K562 (cell line): ENCODE results near the gene GJB6. TPM values are rescaled to one million over a fixed set of nuclear protein-coding genes. Genes with fewer than 3 reads are reported as not detected.

Experiments
- ATAC-seq: fragments of 200-7000 bp; cut with Tn5 transposase; 3 replicates; pipeline ENCODE4 v1.9.1; 2020; ENCODE audit warnings: moderate library complexity
- BruUV-seq: library from RNA; stranded (reverse); fragments of 400-500 nt; replicated peaks from 2 replicates; lab custom pipeline; 2021; lab: Mats Ljungman, UMichigan
- CTCF ChIA-PET: fragments of 300-600 bp; formaldehyde crosslinking; extraction: SDS; loops from one replicate; lab custom pipeline; 2021; ENCODE audit warnings: low intra/inter-chr PET ratio; lab: Yijun Ruan, JAX
- POLR2A ChIA-PET: fragments of 300-600, 350-650 bp; sonication (Branson Sonifier 250); formaldehyde crosslinking; extraction: SDS; loops from one replicate; lab custom pipeline; 2021; ENCODE audit warnings: antibody characterized with exemption, inconsistent platforms; lab: Yijun Ruan, JAX
- DNase-seq, 4 experiments: peaks; one replicate each; pipeline versions ENCODE4 v3.0.0 to v3.0.0-alpha.2; 2011 to 2018; ENCODE audit warnings: low spot score in 3 of 4, mixed read lengths in 3 of 4; ENCODE audit errors: extremely low read depth in 1 of 4
- FAIRE-seq: peaks from 2 replicates; lab custom pipeline; 2011; peaks lifted over from hg19 to GRCh38; lab: Jason Lieb, UNC
- H2AFZ ChIP-seq: 2 replicates; pipeline ENCODE4 v1.6.0; 2011; ENCODE audit warnings: low read depth, low read length, control low read depth, inconsistent platforms
- H3K27ac ChIP-seq: fragments of 200-600 bp; 3 replicates; pipeline ENCODE4 v1.8.0; 2011; ENCODE audit warnings: low read depth, mild to moderate bottlenecking, control low read depth, inconsistent platforms, low read length, moderate library complexity, mixed read lengths; ENCODE audit errors: extremely low read depth
- H3K27me3 ChIP-seq, 2 experiments: fragments of 300-600 bp in 1 of 2; 2 replicates in 1 of 2; 3 replicates in 1 of 2; pipeline versions ENCODE4 v1.6.0 to v1.8.0; 2011; ENCODE audit warnings: inconsistent platforms in 2 of 2, low read length in 2 of 2, mild to moderate bottlenecking in 1 of 2, mixed read lengths in 1 of 2, moderate library complexity in 1 of 2; ENCODE audit not compliant: control insufficient read depth in 2 of 2, insufficient read depth in 2 of 2
- H3K36me3 ChIP-seq: fragments of 300-600 bp; 3 replicates; pipeline ENCODE4 v1.8.0; 2011; ENCODE audit warnings: mild to moderate bottlenecking, low read length, inconsistent platforms; ENCODE audit not compliant: control insufficient read depth, insufficient read depth
- H3K4me1 ChIP-seq, 2 experiments: fragments of 200-600 bp in 1 of 2; replicated peaks in 1 of 2; 2 replicates in 1 of 2; 3 replicates in 1 of 2; pipeline versions ENCODE4 v1.5.1 to v1.8.0; 2011; ENCODE audit warnings: inconsistent platforms in 2 of 2, low read length in 2 of 2, mild to moderate bottlenecking in 1 of 2, mixed read lengths in 1 of 2, moderate library complexity in 1 of 2; ENCODE audit not compliant: control insufficient read depth in 2 of 2, insufficient read depth in 2 of 2
- H3K4me2 ChIP-seq: 2 replicates; pipeline ENCODE4 v1.6.1; 2011; ENCODE audit warnings: low read length, control low read depth, inconsistent platforms, mixed read lengths; ENCODE audit not compliant: insufficient read depth
- H3K4me3 ChIP-seq: fragments of 200-600 bp; sonication (generic), shearing (Covaris generic); 2 replicates; pipeline ENCODE4 v1.5.1; 2016; ENCODE audit warnings: control low read depth, inconsistent platforms
- H3K79me2 ChIP-seq: fragments of 200-600 bp; 3 replicates; pipeline ENCODE4 v1.8.0; 2011; ENCODE audit warnings: low read length, inconsistent platforms; ENCODE audit not compliant: control insufficient read depth, insufficient read depth
- H3K9ac ChIP-seq, 2 experiments: 2 replicates each; pipeline versions ENCODE4 v1.6.0 to v1.6.1; 2011; ENCODE audit warnings: low read depth in 2 of 2, low read length in 2 of 2, control low read depth in 1 of 2, inconsistent platforms in 1 of 2, mild to moderate bottlenecking in 1 of 2, mixed read lengths in 1 of 2; ENCODE audit not compliant: insufficient read depth in 1 of 2
- H3K9me1 ChIP-seq: one replicate; pipeline ENCODE4 v1.6.0; 2011; ENCODE audit warnings: inconsistent platforms, mild to moderate bottlenecking, low read length, moderate library complexity; ENCODE audit not compliant: control insufficient read depth, insufficient read depth
- H3K9me3 ChIP-seq: replicated peaks from 2 replicates; pipeline ENCODE4 v1.5.1; 2011; ENCODE audit warnings: low read depth, low read length, inconsistent platforms; ENCODE audit not compliant: control insufficient read depth, insufficient read depth
- H4K20me1 ChIP-seq: replicated peaks from 2 replicates; pipeline ENCODE4 v1.6.1; 2011; ENCODE audit warnings: low read length, inconsistent platforms, mixed read lengths; ENCODE audit not compliant: control insufficient read depth, insufficient read depth
- HINFP ChIP-seq: fragments of 450-650 bp; conservative IDR thresholded peaks from 2 replicates; pipeline ENCODE4 v1.6.1; 2016; ENCODE audit warnings: missing genetic modification characterization, low read depth, mild to moderate bottlenecking, control low read depth, missing compliant biosample characterization
- KLF6 ChIP-seq: fragments of 250-450 bp; sonication (Bioruptor Pico); IDR thresholded peaks from 2 replicates; pipeline ENCODE4 v1.4.0; 2020; ENCODE audit warnings: mild to moderate bottlenecking, moderate library complexity, borderline replicate concordance
- PKNOX1 ChIP-seq: fragments of 450-650 bp; IDR thresholded peaks from 2 replicates; pipeline ENCODE4 v1.6.1; 2016
- POLR3G ChIP-seq: IDR thresholded peaks from 2 replicates; pipeline ENCODE4 v1.6.1; 2011; ENCODE audit not compliant: insufficient read length, insufficient replicate concordance; ENCODE audit errors: extremely low read depth
- SREBF2 ChIP-seq: sonication (generic); formaldehyde crosslinking; IDR thresholded peaks from 2 replicates; pipeline ENCODE4 v1.4.0; 2020; ENCODE audit warnings: mild to moderate bottlenecking, missing genetic modification reagents
- WGBS: fragments of 100-300 bp; shearing (Covaris generic); methylation state at CpG from one replicate; pipeline ENCODE4 v1.1.6; 2016; ENCODE audit warnings: low coverage, mixed read lengths; ENCODE audit not compliant: insufficient coverage; ENCODE audit errors: missing lambda C conversion rate; 5-methylcytosine and 5-hydroxymethylcytosine counted together
- in situ Hi-C: fragments of 300-500 bp; cut with MboI; formaldehyde crosslinking; loops from 4 replicates; pipeline ENCODE4 v1.15.0; 2018; ENCODE audit warnings: inconsistent platforms, mixed read lengths
- intact Hi-C: fragments of 100-400 bp; cut with micrococcal nuclease; formaldehyde crosslinking; loops from 2 replicates; pipeline ENCODE4 v1.14.2; 2022
- polyA plus RNA-seq, 8 experiments: library from polyadenylated mRNA; depleted of rRNA in 4 of 8; stranded (reverse) in 5 of 8; unstranded in 3 of 8; fragments of >200 nt; fragmentation: Nextera tagmentation in 2 of 8; fragmentation: Illumina TruSeq in 1 of 8; extraction: Ambion mirVana in 2 of 8; extraction: Trizol in 1 of 8; gene quantifications; 2 replicates each; pipeline versions ENCODE4 v1.2.1 to v1.2.3, GENCODE V29; 2011 to 2014; ENCODE audit warnings: inconsistent platforms in 1 of 8, missing spikeins in 1 of 8
- total RNA-seq, 7 experiments: library from RNA; depleted of rRNA in 6 of 7; stranded (reverse); fragments of >200 nt in 6 of 7; fragmentation: Illumina TruSeq in 2 of 7; extraction: Trizol in 2 of 7; gene quantifications; 2 replicates each; pipeline versions ENCODE4 v1.2.1 to v1.2.3, GENCODE V29; 2011 to 2021; ENCODE audit warnings: low replicate concordance in 1 of 7
- TF ChIP-seq, protein P1 (sequence below): fragments of 250-450 bp; sonication (Bioruptor Pico); IDR thresholded peaks from 2 replicates; pipeline ENCODE4 v1.8.0; 2021; ENCODE audit warnings: moderate library complexity, mild to moderate bottlenecking, inconsistent platforms

GJB6 gene
- total and polyA plus RNA-seq, 9 of the 15 experiments (the other 6 are each of a cell fraction or from before 2014, with no cell fraction given), result not detected

DNA sequence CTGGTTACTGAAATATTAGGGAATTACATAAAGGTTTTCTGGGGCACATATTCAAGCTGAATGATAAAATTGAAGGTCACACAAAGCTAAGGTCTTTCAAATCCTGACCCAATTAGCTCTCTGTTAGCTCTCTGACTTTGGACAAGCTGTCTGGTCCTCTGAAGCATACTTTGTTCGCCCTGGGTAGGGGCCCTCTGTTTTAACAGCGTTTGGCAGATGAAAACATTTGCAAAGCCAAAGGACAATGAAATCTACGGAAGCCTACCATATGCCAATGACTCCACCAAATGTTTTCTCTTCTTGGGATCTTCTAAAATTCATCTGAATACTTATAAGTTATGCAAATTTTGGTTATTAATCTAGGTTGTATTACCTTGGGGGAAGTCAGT, 56.7 kb downstream of the GJB6 start:
- no peak overlapping the region for H3K27ac ChIP-seq
- in situ Hi-C loops (no loop called here), intact Hi-C loops (no loop called here)
- peaks cover 10 to 39% of the 10 kb centered on the region in 2 experiments; a peak in 4 of 5 replicates for H3K27me3 ChIP-seq
- 23% methylated on average over 3 of the region's 3 CpGs for WGBS
- no peaks in the 10 kb centered on the region for H4K20me1 ChIP-seq
- H2AFZ ChIP-seq, result no peak overlapping the region
- FAIRE-seq (no peak), DNase-seq (no peak), ATAC-seq (no peak)
- ChIA-PET POLR2A (no interaction called here), CTCF (interaction anchor here (0.7 kb wide), 1 partner anchor 246 kb away, joined by 5 read pairs; no protein-coding TSS in a partner anchor)
- H3K79me2 ChIP-seq, result no peaks in the 10 kb centered on the region
- H3K4me3 ChIP-seq, result no peak overlapping the region
- no peaks in the 10 kb centered on the region for H3K9me1 ChIP-seq
- H3K4me1 ChIP-seq, result peaks cover 0 to 5% of the 10 kb centered on the region in 2 experiments; a peak in 2 of 5 replicates
- no peaks in the 10 kb centered on the region for H3K9me3 ChIP-seq
- no peak overlapping the region for H3K9ac ChIP-seq
- no peaks in the 10 kb centered on the region for H3K36me3 ChIP-seq
- BruUV-seq, result no TSS peak
- H3K4me2 ChIP-seq, result no peak overlapping the region
- TF ChIP-seq POLR3G (no peak), HINFP (tag) (no peak), KLF6 (CRISPR knock-in tag) (no peak), PKNOX1 (no peak), SREBF2 (CRISPR knock-in tag) (no peak)
- TF ChIP-seq, protein P1, sequence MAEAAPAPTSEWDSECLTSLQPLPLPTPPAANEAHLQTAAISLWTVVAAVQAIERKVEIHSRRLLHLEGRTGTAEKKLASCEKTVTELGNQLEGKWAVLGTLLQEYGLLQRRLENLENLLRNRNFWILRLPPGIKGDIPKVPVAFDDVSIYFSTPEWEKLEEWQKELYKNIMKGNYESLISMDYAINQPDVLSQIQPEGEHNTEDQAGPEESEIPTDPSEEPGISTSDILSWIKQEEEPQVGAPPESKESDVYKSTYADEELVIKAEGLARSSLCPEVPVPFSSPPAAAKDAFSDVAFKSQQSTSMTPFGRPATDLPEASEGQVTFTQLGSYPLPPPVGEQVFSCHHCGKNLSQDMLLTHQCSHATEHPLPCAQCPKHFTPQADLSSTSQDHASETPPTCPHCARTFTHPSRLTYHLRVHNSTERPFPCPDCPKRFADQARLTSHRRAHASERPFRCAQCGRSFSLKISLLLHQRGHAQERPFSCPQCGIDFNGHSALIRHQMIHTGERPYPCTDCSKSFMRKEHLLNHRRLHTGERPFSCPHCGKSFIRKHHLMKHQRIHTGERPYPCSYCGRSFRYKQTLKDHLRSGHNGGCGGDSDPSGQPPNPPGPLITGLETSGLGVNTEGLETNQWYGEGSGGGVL (CRISPR knock-in tag), result no peak
